GM23338 (cell line): Measurements from ENCODE around the gene AGAP1. TPM values are rescaled to one million over a fixed set of nuclear protein-coding genes. Genes with fewer than 3 reads are reported as not detected.

ENCODE experiments used
- ATAC-seq: fragments of 200-7000 bp; cut with Tn5 transposase; 3 replicates; pipeline ENCODE4 v1.9.1; 2020
- DNase-seq: peaks from one replicate; pipeline ENCODE4 v3.0.0-alpha.2; 2015; ENCODE audit warnings: low spot score
- H2AFZ ChIP-seq: fragments of 200-600 bp; sonication (generic); 2 replicates; pipeline ENCODE4 v1.8.0; 2016; ENCODE audit warnings: antibody characterized with exemption, mild to moderate bottlenecking, moderate library complexity
- H3F3A ChIP-seq: fragments of 200-600 bp; sonication (generic); replicated peaks from 2 replicates; pipeline ENCODE4 v1.8.0; 2017; ENCODE audit warnings: antibody characterized with exemption, mixed run types, low read depth
- H3K27ac ChIP-seq: fragments of 200-600 bp; sonication (generic); 2 replicates; pipeline ENCODE4 v1.6.1; 2016; ENCODE audit warnings: low read depth
- H3K27me3 ChIP-seq: fragments of 200-600 bp; sonication (generic); 2 replicates; pipeline ENCODE4 v1.8.0; 2016; ENCODE audit warnings: mild to moderate bottlenecking, mixed run types, moderate library complexity; ENCODE audit not compliant: insufficient read depth
- H3K36me3 ChIP-seq: fragments of 200-600 bp; sonication (generic); 2 replicates; pipeline ENCODE4 v1.8.0; 2016; ENCODE audit warnings: mild to moderate bottlenecking; ENCODE audit not compliant: insufficient read depth
- H3K4me1 ChIP-seq: fragments of 200-600 bp; sonication (generic); 2 replicates; pipeline ENCODE4 v1.8.0; 2016; ENCODE audit warnings: mild to moderate bottlenecking, moderate library complexity; ENCODE audit not compliant: insufficient read depth
- H3K4me2 ChIP-seq: fragments of 200-600 bp; sonication (generic); 2 replicates; pipeline ENCODE4 v1.7.1; 2017; ENCODE audit warnings: mixed run types
- H3K4me3 ChIP-seq: fragments of 200-600 bp; sonication (generic); 2 replicates; pipeline ENCODE4 v1.6.1; 2016; ENCODE audit warnings: mixed run types
- H3K79me2 ChIP-seq: fragments of 200-600 bp; sonication (generic); replicated peaks from 2 replicates; pipeline ENCODE4 v1.8.0; 2017; ENCODE audit warnings: mild to moderate bottlenecking; ENCODE audit not compliant: insufficient read depth
- H3K9me2 ChIP-seq: fragments of 200-600 bp; sonication (generic); 2 replicates; pipeline ENCODE4 v1.8.0; 2017; ENCODE audit not compliant: insufficient read depth
- H4K20me1 ChIP-seq: fragments of 200-600 bp; sonication (generic); replicated peaks from 2 replicates; pipeline ENCODE4 v1.8.0; 2017; ENCODE audit warnings: mild to moderate bottlenecking; ENCODE audit not compliant: insufficient read depth
- H3K27ac Mint-ChIP-seq: 2 replicates; pipeline ENCODE4 v1.8.0; 2020; ENCODE audit warnings: inconsistent platforms, mild to moderate bottlenecking, moderate library complexity, mixed read lengths
- H3K27me3 Mint-ChIP-seq: 3 replicates; pipeline ENCODE4 v1.8.0; 2022; ENCODE audit warnings: low read depth, mild to moderate bottlenecking, moderate library complexity, mixed read lengths, inconsistent platforms; ENCODE audit not compliant: insufficient read depth, poor library complexity
- H3K36me3 Mint-ChIP-seq: 3 replicates; pipeline ENCODE4 v1.8.0; 2021; ENCODE audit warnings: low read depth, mild to moderate bottlenecking, inconsistent platforms, moderate library complexity, mixed read lengths
- H3K4me1 Mint-ChIP-seq: 3 replicates; pipeline ENCODE4 v1.8.0; 2020; ENCODE audit warnings: mild to moderate bottlenecking, inconsistent platforms, mixed read lengths
- H3K4me3 Mint-ChIP-seq: 3 replicates; pipeline ENCODE4 v1.8.0; 2021; ENCODE audit warnings: moderate library complexity, mild to moderate bottlenecking, inconsistent platforms, mixed read lengths
- H3K9me3 Mint-ChIP-seq: 3 replicates; pipeline ENCODE4 v1.8.0; 2020; ENCODE audit warnings: moderate library complexity, mild to moderate bottlenecking, inconsistent platforms, mixed read lengths
- CREB1 ChIP-seq: fragments of 250-450 bp; sonication (Bioruptor Pico); IDR thresholded peaks from 2 replicates; pipeline ENCODE4 v1.5.0; 2020; ENCODE audit warnings: low read depth, mild to moderate bottlenecking, moderate library complexity
- ETS1 ChIP-seq: IDR thresholded peaks from 2 replicates; pipeline ENCODE4 v1.6.1; 2016; ENCODE audit warnings: antibody characterized with exemption
- EZH2 ChIP-seq: fragments of 200-600 bp; sonication (generic); IDR thresholded peaks from one replicate; pipeline ENCODE4 v1.8.0; 2017; ENCODE audit warnings: antibody characterized with exemption, mild to moderate bottlenecking, low read depth; ENCODE audit not compliant: unreplicated experiment
- EZH2phosphoT487 ChIP-seq: fragments of 200-600 bp; sonication (generic); IDR thresholded peaks from one replicate; pipeline ENCODE4 v1.8.1; 2018; ENCODE audit warnings: antibody characterized with exemption; ENCODE audit not compliant: unreplicated experiment
- JUNB ChIP-seq: IDR thresholded peaks from one replicate; pipeline ENCODE4 v1.6.1; 2016; ENCODE audit warnings: antibody characterized with exemption; ENCODE audit not compliant: unreplicated experiment
- NANOG ChIP-seq: IDR thresholded peaks from 2 replicates; pipeline ENCODE4 v1.6.1; 2016; ENCODE audit warnings: antibody characterized with exemption, borderline replicate concordance
- POLR2AphosphoS5 ChIP-seq: IDR thresholded peaks from 2 replicates; pipeline ENCODE4 v1.6.1; 2016; ENCODE audit warnings: antibody characterized with exemption, low read depth
- STAT1 ChIP-seq: IDR thresholded peaks from one replicate; pipeline ENCODE4 v1.6.1; 2016; ENCODE audit warnings: antibody characterized with exemption; ENCODE audit not compliant: unreplicated experiment
- ZNF114 ChIP-seq: fragments of 250-450 bp; sonication (Bioruptor Pico); IDR thresholded peaks from 2 replicates; pipeline ENCODE4 v1.5.0; 2020; ENCODE audit warnings: mild to moderate bottlenecking, moderate library complexity
- ZNF331 ChIP-seq: fragments of 250-450 bp; sonication (Bioruptor Pico); IDR thresholded peaks from 2 replicates; pipeline ENCODE4 v1.5.0; 2020; ENCODE audit warnings: low read depth, mild to moderate bottlenecking, moderate library complexity
- ZNF462 ChIP-seq: fragments of 250-450 bp; sonication (Bioruptor Pico); IDR thresholded peaks from 2 replicates; pipeline ENCODE4 v1.5.0; 2020; ENCODE audit warnings: mild to moderate bottlenecking, moderate library complexity
- polyA plus RNA-seq: library from polyadenylated mRNA; unstranded; fragments of >200 nt; fragmentation: Nextera tagmentation; extraction: Ambion mirVana; gene quantifications from 2 replicates; pipeline ENCODE4 v1.2.1, GENCODE V29; 2016
- total RNA-seq: library from RNA; depleted of rRNA; stranded (reverse); fragments of >200 nt; shearing (Covaris generic); gene quantifications from 2 replicates; pipeline ENCODE4 v1.2.3, GENCODE V29; 2014
- TF ChIP-seq, protein P1 (sequence below): IDR thresholded peaks from one replicate; pipeline ENCODE4 v1.6.1; 2018; ENCODE audit warnings: antibody characterized with exemption; ENCODE audit not compliant: unreplicated experiment
- TF ChIP-seq, protein P2 (sequence below), 2 experiments: fragments of 200-600 bp in 1 of 2; sonication (generic) in 1 of 2; conservative IDR thresholded peaks; 2 replicates each; pipeline versions ENCODE4 v1.5.1 to v1.6.1; 2016 to 2017; ENCODE audit warnings: antibody characterized with exemption in 2 of 2, low read depth in 2 of 2, mild to moderate bottlenecking in 2 of 2, moderate library complexity in 1 of 2

Gene AGAP1
- total and polyA plus RNA-seq, 2 experiments from 2014 or later = 13.3 to 27.9 TPM

DNA sequence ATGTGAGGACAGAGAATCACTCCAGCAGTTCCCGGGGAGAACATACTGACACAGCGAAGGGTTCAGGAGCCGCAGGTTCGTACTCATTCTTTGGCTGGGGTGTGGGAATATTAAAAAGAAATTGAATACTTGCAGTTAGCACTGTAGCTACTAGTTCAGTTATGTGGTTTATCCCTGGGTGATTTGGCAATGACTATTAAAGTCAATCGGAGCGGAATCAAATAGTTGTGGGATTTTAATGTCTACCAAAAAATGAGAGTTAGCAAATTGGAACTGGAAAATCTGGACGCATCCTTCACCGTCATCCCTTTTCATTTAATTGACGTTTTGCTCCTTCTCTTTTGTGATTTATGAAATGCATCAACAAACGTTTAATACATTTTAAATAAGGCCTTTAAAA lies 623.6 kb downstream of the AGAP1 start (continued):
- no peak for TF ChIP-seq EZH2phosphoT487
- no peak for TF ChIP-seq POLR2AphosphoS5
- TF ChIP-seq ZNF331 (CRISPR knock-in tag) = no peak
- no peak for TF ChIP-seq JUNB
- no peak for TF ChIP-seq STAT1
- TF ChIP-seq EZH2 = no peak

GRCh38 chr2:236117861-236118269 lies 624.0 kb downstream of the AGAP1 start:
- no peaks in the 10 kb centered on the region for H3K36me3 ChIP-seq
- H3F3A ChIP-seq = no peaks in the 10 kb centered on the region
- H3K9me3 Mint-ChIP-seq = no peaks in the 10 kb centered on the region; the same call in 2 of the 3 replicates
- H3K4me1 Mint-ChIP-seq = peaks cover 43% of the 10 kb centered on the region
- no peaks in the 10 kb centered on the region for H3K79me2 ChIP-seq
- H3K27ac Mint-ChIP-seq = no peak overlapping the region
- no peaks in the 10 kb centered on the region for H3K36me3 Mint-ChIP-seq
- peaks cover 8% of the 10 kb centered on the region; the same call in 1 of the 2 replicates for H4K20me1 ChIP-seq
- peaks cover 28% of the 10 kb centered on the region for H3K27me3 Mint-ChIP-seq
- no peak overlapping the region for H3K4me2 ChIP-seq
- peaks cover 16% of the 10 kb centered on the region; the same call in 1 of the 2 replicates for H3K4me1 ChIP-seq
- DNase-seq = no peak
- H2AFZ ChIP-seq = no peak overlapping the region
- no peak overlapping the region for H3K4me3 ChIP-seq
- peak; percentile 59 for ATAC-seq
- H3K27ac ChIP-seq = no peak overlapping the region
- H3K27me3 ChIP-seq = peaks cover 10% of the 10 kb centered on the region; the same call in 1 of the 2 replicates
- no peaks in the 10 kb centered on the region for H3K9me2 ChIP-seq
- peak overlapping the region; percentile 26; the same call in 2 of the 3 replicates for H3K4me3 Mint-ChIP-seq
- TF ChIP-seq STAT1 (no peak), CREB1 (no peak), EZH2 (no peak), ZNF462 (CRISPR knock-in tag) (no peak), JUNB (no peak), ETS1 (no peak), EZH2phosphoT487 (no peak), ZNF331 (CRISPR knock-in tag) (no peak), ZNF114 (CRISPR knock-in tag) (no peak), NANOG (no peak)
- TF ChIP-seq, protein P1, sequence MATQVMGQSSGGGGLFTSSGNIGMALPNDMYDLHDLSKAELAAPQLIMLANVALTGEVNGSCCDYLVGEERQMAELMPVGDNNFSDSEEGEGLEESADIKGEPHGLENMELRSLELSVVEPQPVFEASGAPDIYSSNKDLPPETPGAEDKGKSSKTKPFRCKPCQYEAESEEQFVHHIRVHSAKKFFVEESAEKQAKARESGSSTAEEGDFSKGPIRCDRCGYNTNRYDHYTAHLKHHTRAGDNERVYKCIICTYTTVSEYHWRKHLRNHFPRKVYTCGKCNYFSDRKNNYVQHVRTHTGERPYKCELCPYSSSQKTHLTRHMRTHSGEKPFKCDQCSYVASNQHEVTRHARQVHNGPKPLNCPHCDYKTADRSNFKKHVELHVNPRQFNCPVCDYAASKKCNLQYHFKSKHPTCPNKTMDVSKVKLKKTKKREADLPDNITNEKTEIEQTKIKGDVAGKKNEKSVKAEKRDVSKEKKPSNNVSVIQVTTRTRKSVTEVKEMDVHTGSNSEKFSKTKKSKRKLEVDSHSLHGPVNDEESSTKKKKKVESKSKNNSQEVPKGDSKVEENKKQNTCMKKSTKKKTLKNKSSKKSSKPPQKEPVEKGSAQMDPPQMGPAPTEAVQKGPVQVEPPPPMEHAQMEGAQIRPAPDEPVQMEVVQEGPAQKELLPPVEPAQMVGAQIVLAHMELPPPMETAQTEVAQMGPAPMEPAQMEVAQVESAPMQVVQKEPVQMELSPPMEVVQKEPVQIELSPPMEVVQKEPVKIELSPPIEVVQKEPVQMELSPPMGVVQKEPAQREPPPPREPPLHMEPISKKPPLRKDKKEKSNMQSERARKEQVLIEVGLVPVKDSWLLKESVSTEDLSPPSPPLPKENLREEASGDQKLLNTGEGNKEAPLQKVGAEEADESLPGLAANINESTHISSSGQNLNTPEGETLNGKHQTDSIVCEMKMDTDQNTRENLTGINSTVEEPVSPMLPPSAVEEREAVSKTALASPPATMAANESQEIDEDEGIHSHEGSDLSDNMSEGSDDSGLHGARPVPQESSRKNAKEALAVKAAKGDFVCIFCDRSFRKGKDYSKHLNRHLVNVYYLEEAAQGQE = no peak
- TF ChIP-seq, protein P2, sequence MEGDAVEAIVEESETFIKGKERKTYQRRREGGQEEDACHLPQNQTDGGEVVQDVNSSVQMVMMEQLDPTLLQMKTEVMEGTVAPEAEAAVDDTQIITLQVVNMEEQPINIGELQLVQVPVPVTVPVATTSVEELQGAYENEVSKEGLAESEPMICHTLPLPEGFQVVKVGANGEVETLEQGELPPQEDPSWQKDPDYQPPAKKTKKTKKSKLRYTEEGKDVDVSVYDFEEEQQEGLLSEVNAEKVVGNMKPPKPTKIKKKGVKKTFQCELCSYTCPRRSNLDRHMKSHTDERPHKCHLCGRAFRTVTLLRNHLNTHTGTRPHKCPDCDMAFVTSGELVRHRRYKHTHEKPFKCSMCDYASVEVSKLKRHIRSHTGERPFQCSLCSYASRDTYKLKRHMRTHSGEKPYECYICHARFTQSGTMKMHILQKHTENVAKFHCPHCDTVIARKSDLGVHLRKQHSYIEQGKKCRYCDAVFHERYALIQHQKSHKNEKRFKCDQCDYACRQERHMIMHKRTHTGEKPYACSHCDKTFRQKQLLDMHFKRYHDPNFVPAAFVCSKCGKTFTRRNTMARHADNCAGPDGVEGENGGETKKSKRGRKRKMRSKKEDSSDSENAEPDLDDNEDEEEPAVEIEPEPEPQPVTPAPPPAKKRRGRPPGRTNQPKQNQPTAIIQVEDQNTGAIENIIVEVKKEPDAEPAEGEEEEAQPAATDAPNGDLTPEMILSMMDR (conservative IDR thresholded peaks at IDR 0.05; ENCODE audit: low read depth in 2 of 2) = no peak
